PC-9 (cell line): ENCODE data around the gene COL15A1. TPM values are rescaled to one million over a fixed set of nuclear protein-coding genes. Genes with fewer than 3 reads are reported as not detected.

Experiments
- BruUV-seq: library from RNA; stranded (reverse); fragments of 400-500 nt; replicated peaks from 2 replicates; lab custom pipeline; 2021; lab: Mats Ljungman, UMichigan
- CTCF ChIA-PET: fragments of 300-600 bp; sonication (Branson Sonifier 250); formaldehyde crosslinking; loops from one replicate; lab custom pipeline; 2022; ENCODE audit warnings: antibody characterized with exemption; lab: Charles Lee
- POLR2A ChIA-PET: fragments of 300-600 bp; sonication (Branson Sonifier 250); formaldehyde crosslinking; loops from one replicate; lab custom pipeline; 2022; ENCODE audit warnings: antibody characterized with exemption; ENCODE audit not compliant: unreplicated experiment; lab: Charles Lee
- DNase-seq, 2 experiments: peaks; one replicate each; pipeline versions ENCODE4 v3.0.0 to v3.0.0-alpha.2; 2015 to 2022; ENCODE audit warnings: mixed read lengths in 1 of 2
- H2AFZ ChIP-seq: fragments of 200-600 bp; sonication (generic); 2 replicates; pipeline ENCODE4 v1.8.1; 2017; ENCODE audit warnings: antibody characterized with exemption
- H3F3A ChIP-seq: fragments of 200-600 bp; sonication (generic); 2 replicates; pipeline ENCODE4 v1.8.1; 2017; ENCODE audit warnings: antibody characterized with exemption, mild to moderate bottlenecking, low read depth; ENCODE audit not compliant: insufficient read depth
- H3K27ac ChIP-seq: fragments of 200-600 bp; sonication (generic); 2 replicates; pipeline ENCODE4 v1.6.1; 2016; ENCODE audit warnings: mixed run types
- H3K27me3 ChIP-seq: fragments of 200-600 bp; sonication (generic); 2 replicates; pipeline ENCODE4 v1.6.1; 2016; ENCODE audit warnings: low read depth, mixed run types; ENCODE audit not compliant: insufficient read depth
- H3K36me3 ChIP-seq: fragments of 200-600 bp; sonication (generic); 2 replicates; pipeline ENCODE4 v1.6.1; 2016; ENCODE audit warnings: low read depth, mixed run types
- H3K4me1 ChIP-seq: fragments of 200-600 bp; sonication (generic); replicated peaks from 2 replicates; pipeline ENCODE4 v1.6.1; 2016; ENCODE audit warnings: mixed run types; ENCODE audit not compliant: insufficient read depth
- H3K4me2 ChIP-seq: fragments of 200-600 bp; sonication (generic); 2 replicates; pipeline ENCODE4 v1.6.1; 2017; ENCODE audit warnings: mixed run types
- H3K4me3 ChIP-seq: fragments of 200-600 bp; sonication (generic); 2 replicates; pipeline ENCODE4 v1.6.1; 2016; ENCODE audit warnings: mixed run types
- H3K79me2 ChIP-seq: fragments of 200-600 bp; sonication (generic); 2 replicates; pipeline ENCODE4 v1.6.1; 2017; ENCODE audit warnings: low read depth, mixed run types
- H3K9me2 ChIP-seq: fragments of 200-600 bp; sonication (generic); 2 replicates; pipeline ENCODE4 v1.8.1; 2017; ENCODE audit warnings: mild to moderate bottlenecking; ENCODE audit not compliant: insufficient read depth
- H3K9me3 ChIP-seq: fragments of 200-600 bp; sonication (generic); 2 replicates; pipeline ENCODE4 v1.8.1; 2016; ENCODE audit warnings: low read depth; ENCODE audit not compliant: insufficient read depth
- H4K20me1 ChIP-seq: fragments of 200-600 bp; sonication (generic); 2 replicates; pipeline ENCODE4 v1.8.1; 2017; ENCODE audit not compliant: insufficient read depth
- EZH2 ChIP-seq: fragments of 200-600 bp; sonication (generic); IDR thresholded peaks from 2 replicates; pipeline ENCODE4 v1.8.0; 2017; ENCODE audit warnings: antibody characterized with exemption, low read depth
- intact Hi-C: fragments of 100-400 bp; cut with micrococcal nuclease; formaldehyde crosslinking; loops from one replicate; pipeline ENCODE4 v1.10.0; 2022; ENCODE audit not compliant: unreplicated experiment
- total RNA-seq: library from RNA; stranded (reverse); gene quantifications from 2 replicates; pipeline ENCODE4 v1.2.3, GENCODE V29; 2021
- TF ChIP-seq, protein P1 (sequence below): fragments of 200-600 bp; sonication (generic); conservative IDR thresholded peaks from 2 replicates; pipeline ENCODE4 v1.6.1; 2017; ENCODE audit warnings: mixed run types, antibody characterized with exemption, mild to moderate bottlenecking, moderate library complexity

COL15A1 gene
- total RNA-seq, 1 experiment from 2014 or later, result not detected

GRCh38 chr9:98913044-98913443, 30.7 kb upstream of the COL15A1 start:
- Histone ChIP-seq H3K27ac (no peak overlapping the region), H3K36me3 (no peaks in the 10 kb centered on the region), H3F3A (no peaks in the 10 kb centered on the region), H3K4me2 (no peak overlapping the region), H3K9me2 (no peaks in the 10 kb centered on the region), H2AFZ (no peak overlapping the region), H3K4me1 (no peaks in the 10 kb centered on the region), H3K4me3 (no peak overlapping the region), H3K79me2 (no peaks in the 10 kb centered on the region), H4K20me1 (no peaks in the 10 kb centered on the region), H3K9me3 (no peaks in the 10 kb centered on the region), H3K27me3 (0 out of 2 replicates have a peak, but pooled peaks cover 3% of the 10 kb centered on the region)
- TF ChIP-seq, protein P1, sequence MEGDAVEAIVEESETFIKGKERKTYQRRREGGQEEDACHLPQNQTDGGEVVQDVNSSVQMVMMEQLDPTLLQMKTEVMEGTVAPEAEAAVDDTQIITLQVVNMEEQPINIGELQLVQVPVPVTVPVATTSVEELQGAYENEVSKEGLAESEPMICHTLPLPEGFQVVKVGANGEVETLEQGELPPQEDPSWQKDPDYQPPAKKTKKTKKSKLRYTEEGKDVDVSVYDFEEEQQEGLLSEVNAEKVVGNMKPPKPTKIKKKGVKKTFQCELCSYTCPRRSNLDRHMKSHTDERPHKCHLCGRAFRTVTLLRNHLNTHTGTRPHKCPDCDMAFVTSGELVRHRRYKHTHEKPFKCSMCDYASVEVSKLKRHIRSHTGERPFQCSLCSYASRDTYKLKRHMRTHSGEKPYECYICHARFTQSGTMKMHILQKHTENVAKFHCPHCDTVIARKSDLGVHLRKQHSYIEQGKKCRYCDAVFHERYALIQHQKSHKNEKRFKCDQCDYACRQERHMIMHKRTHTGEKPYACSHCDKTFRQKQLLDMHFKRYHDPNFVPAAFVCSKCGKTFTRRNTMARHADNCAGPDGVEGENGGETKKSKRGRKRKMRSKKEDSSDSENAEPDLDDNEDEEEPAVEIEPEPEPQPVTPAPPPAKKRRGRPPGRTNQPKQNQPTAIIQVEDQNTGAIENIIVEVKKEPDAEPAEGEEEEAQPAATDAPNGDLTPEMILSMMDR, result no peak
- CTCF ChIA-PET, result no interaction called here
- no TSS peak for BruUV-seq
- POLR2A ChIA-PET, result no interaction called here
- intact Hi-C loops, result no loop called here
- DNase-seq, result no peak

DNA sequence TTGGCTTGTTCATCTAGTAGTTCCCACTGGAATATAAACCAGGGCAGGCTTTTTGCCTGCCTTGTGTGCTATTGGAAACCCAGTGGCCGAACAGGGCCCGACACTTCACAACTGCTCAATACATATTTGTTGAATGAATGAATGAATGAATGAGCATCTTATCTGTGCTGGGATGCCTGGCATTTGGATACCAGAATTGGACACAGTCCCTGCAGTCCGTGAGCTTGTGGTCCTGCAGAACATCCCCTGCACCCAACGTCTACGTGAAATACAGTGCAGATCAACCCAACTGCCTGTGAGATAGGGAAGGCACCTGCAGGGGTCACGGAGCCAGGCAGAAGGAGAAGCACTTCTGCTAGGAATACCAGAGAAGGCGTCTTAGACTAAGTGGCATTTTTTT, 30.0 kb upstream of the COL15A1 start:
- TF ChIP-seq, protein P1, result no peak
- TF ChIP-seq EZH2, result no peak
- no peaks in the 10 kb centered on the region for H3K79me2 ChIP-seq
- no peaks in the 10 kb centered on the region for H3K36me3 ChIP-seq
- H3K9me2 ChIP-seq, result no peaks in the 10 kb centered on the region
- H3K4me3 ChIP-seq, result no peak overlapping the region
- H3K4me2 ChIP-seq, result no peak overlapping the region
- no peaks in the 10 kb centered on the region for H3K9me3 ChIP-seq
- no TSS peak for BruUV-seq
- ChIA-PET POLR2A (no interaction called here), CTCF (no interaction called here)
- no peaks in the 10 kb centered on the region for H3F3A ChIP-seq
- H3K27me3 ChIP-seq, result 0 out of 2 replicates have a peak, but pooled peaks cover 3% of the 10 kb centered on the region
- H4K20me1 ChIP-seq, result no peaks in the 10 kb centered on the region
- intact Hi-C loops, result no loop called here
- no peaks in the 10 kb centered on the region for H3K4me1 ChIP-seq
- DNase-seq, result no peak
- no peak overlapping the region for H2AFZ ChIP-seq
- no peak overlapping the region for H3K27ac ChIP-seq

DNA sequence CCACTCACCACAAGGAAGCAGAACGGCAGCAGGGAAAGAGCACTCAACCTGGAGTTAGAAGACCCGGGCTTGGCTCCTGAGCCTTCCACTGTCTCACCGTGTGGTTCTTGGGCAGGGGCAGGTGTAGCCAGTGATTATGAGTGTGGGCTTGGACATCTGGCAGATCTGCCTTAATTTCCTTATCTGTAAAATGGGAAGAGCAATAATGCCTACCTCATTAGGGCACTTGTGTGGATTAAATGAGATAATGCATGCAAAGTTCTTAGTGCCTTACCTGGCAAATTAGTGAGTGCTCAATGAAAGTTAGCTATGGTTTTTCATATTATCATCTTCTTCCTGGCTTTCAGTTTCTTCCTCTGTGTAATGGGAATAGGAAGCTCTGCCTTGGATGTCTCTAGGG, 28.1 kb upstream of the COL15A1 start:
- Histone ChIP-seq H4K20me1 (no peaks in the 10 kb centered on the region), H3K9me3 (no peaks in the 10 kb centered on the region), H3K27me3 (0 out of 2 replicates have a peak, but pooled peaks cover 3% of the 10 kb centered on the region), H2AFZ (no peak overlapping the region), H3K79me2 (no peaks in the 10 kb centered on the region), H3K4me2 (no peak overlapping the region), H3K9me2 (no peaks in the 10 kb centered on the region), H3K4me1 (no peaks in the 10 kb centered on the region), H3K4me3 (no peak overlapping the region), H3K27ac (no peak overlapping the region), H3K36me3 (no peaks in the 10 kb centered on the region), H3F3A (no peaks in the 10 kb centered on the region)
- DNase-seq, result no peak
- intact Hi-C loops, result no loop called here
- no TSS peak for BruUV-seq
- POLR2A ChIA-PET, result no interaction called here
- CTCF ChIA-PET, result interaction anchor here (0.5 kb wide), 1 partner anchor 223 kb away, joined by 3 read pairs; no protein-coding TSS in a partner anchor
- TF ChIP-seq, protein P1, result no peak
- no peak for TF ChIP-seq EZH2
